Measurements from ENCODE around the gene CEP135.

GRCh38 chr4:56003606-56004005, 54.9 kb downstream of the CEP135 start:
- no peak for TF ChIP-seq POLR2A (IDR thresholded peaks at IDR 0.05)
- no peak for TF ChIP-seq CTCF (IDR thresholded peaks at IDR 0.05)

Data from Peyer's patch (tissue), 4 donors.